ENCODE results near the gene ACAD8. TPM values are rescaled to one million over a fixed set of nuclear protein-coding genes. Genes with fewer than 3 reads are reported as not detected.
"Not testable (repeated sequence)": the region's sequence is repeated elsewhere in the genome, so short reads cannot be mapped to it uniquely, and the experiment has no call there.

The ACAD8 gene
- total RNA-seq, 1 donor from 2014 or later = 33.5 TPM

GRCh38 chr11:134278356-134278755, 25.0 kb downstream of the ACAD8 start:
- Mint-ChIP-seq H3K36me3 (ENCODE audit: low read depth, unreplicated experiment) (no peaks in the 10 kb centered on the region), H3K27ac (ENCODE audit: unreplicated experiment) (no peak overlapping the region), H3K4me3 (ENCODE audit: unreplicated experiment) (no peak overlapping the region), H3K27me3 (ENCODE audit: unreplicated experiment) (peaks cover 10% of the 10 kb centered on the region), H3K9me3 (ENCODE audit: unreplicated experiment) (no peaks in the 10 kb centered on the region), H3K4me1 (ENCODE audit: unreplicated experiment) (peaks cover 14% of the 10 kb centered on the region)
- no peak for DNase-seq (ENCODE audit: low spot score)
- no peak for TF ChIP-seq CTCF (IDR thresholded peaks at IDR 0.05; ENCODE audit: unreplicated experiment)

GRCh38 chr11:134281635-134282034, 28.3 kb downstream of the ACAD8 start:
- H3K36me3 Mint-ChIP-seq (ENCODE audit: low read depth, unreplicated experiment); H3K4me3 Mint-ChIP-seq (ENCODE audit: unreplicated experiment): not testable (repeated sequence)

GRCh38 chr11:134282121-134283045, 29.0 kb downstream of the ACAD8 start:
- H3K27ac Mint-ChIP-seq (ENCODE audit: unreplicated experiment) = no peak overlapping the region

More at GRCh38 chr11:134281635-134282034, 28.3 kb downstream of the ACAD8 start:
- not testable (repeated sequence) for H3K9me3 Mint-ChIP-seq (ENCODE audit: unreplicated experiment); H3K4me1 Mint-ChIP-seq (ENCODE audit: unreplicated experiment); DNase-seq (ENCODE audit: low spot score); H3K27me3 Mint-ChIP-seq (ENCODE audit: unreplicated experiment); H3K27ac Mint-ChIP-seq (ENCODE audit: unreplicated experiment)

GRCh38 chr11:134283461-134284230, 30.3 kb downstream of the ACAD8 start:
- no peaks in the 10 kb centered on the region for H3K9me3 Mint-ChIP-seq (ENCODE audit: unreplicated experiment)
- H3K4me3 Mint-ChIP-seq (ENCODE audit: unreplicated experiment) = no peak overlapping the region
- no peak overlapping the region for H3K27ac Mint-ChIP-seq (ENCODE audit: unreplicated experiment)
- no peaks in the 10 kb centered on the region for H3K27me3 Mint-ChIP-seq (ENCODE audit: unreplicated experiment)
- no peak for DNase-seq (ENCODE audit: low spot score)
- TF ChIP-seq CTCF (IDR thresholded peaks at IDR 0.05; ENCODE audit: unreplicated experiment) = no peak
- peaks cover 2% of the 10 kb centered on the region for H3K4me1 Mint-ChIP-seq (ENCODE audit: unreplicated experiment)
- no peaks in the 10 kb centered on the region for H3K36me3 Mint-ChIP-seq (ENCODE audit: low read depth, unreplicated experiment)

More at GRCh38 chr11:134282121-134283045, 29.0 kb downstream of the ACAD8 start:
- DNase-seq (ENCODE audit: low spot score) = peak; percentile 0
- Mint-ChIP-seq H3K36me3 (ENCODE audit: low read depth, unreplicated experiment) (no peaks in the 10 kb centered on the region), H3K4me3 (ENCODE audit: unreplicated experiment) (no peak overlapping the region), H3K4me1 (ENCODE audit: unreplicated experiment) (peaks cover 3% of the 10 kb centered on the region), H3K9me3 (ENCODE audit: unreplicated experiment) (no peaks in the 10 kb centered on the region), H3K27me3 (ENCODE audit: unreplicated experiment) (no peaks in the 10 kb centered on the region)
- no peak for TF ChIP-seq CTCF (IDR thresholded peaks at IDR 0.05; ENCODE audit: unreplicated experiment)

GRCh38 chr11:134284349-134284748, 31.0 kb downstream of the ACAD8 start:
- not testable (repeated sequence) for H3K4me1 Mint-ChIP-seq (ENCODE audit: unreplicated experiment); H3K9me3 Mint-ChIP-seq (ENCODE audit: unreplicated experiment); H3K27me3 Mint-ChIP-seq (ENCODE audit: unreplicated experiment); H3K27ac Mint-ChIP-seq (ENCODE audit: unreplicated experiment); DNase-seq (ENCODE audit: low spot score); H3K36me3 Mint-ChIP-seq (ENCODE audit: low read depth, unreplicated experiment); H3K4me3 Mint-ChIP-seq (ENCODE audit: unreplicated experiment)

All from endothelial cell (in vitro differentiated cells).